IPS-18c (cell line): ENCODE results near the gene EXOC2.

ENCODE experiments used
- H3K4me3 ChIP-seq: 2 replicates; pipeline ENCODE4 v1.7.0; 2013; ENCODE audit warnings: low read depth, mild to moderate bottlenecking, low read length, moderate library complexity; ENCODE audit not compliant: insufficient read depth
- H3K9me3 ChIP-seq: one replicate; pipeline ENCODE4 v1.6.1; 2013; ENCODE audit warnings: mild to moderate bottlenecking, low read length, moderate library complexity; ENCODE audit not compliant: control insufficient read depth, insufficient read depth

The EXOC2 gene

DNA sequence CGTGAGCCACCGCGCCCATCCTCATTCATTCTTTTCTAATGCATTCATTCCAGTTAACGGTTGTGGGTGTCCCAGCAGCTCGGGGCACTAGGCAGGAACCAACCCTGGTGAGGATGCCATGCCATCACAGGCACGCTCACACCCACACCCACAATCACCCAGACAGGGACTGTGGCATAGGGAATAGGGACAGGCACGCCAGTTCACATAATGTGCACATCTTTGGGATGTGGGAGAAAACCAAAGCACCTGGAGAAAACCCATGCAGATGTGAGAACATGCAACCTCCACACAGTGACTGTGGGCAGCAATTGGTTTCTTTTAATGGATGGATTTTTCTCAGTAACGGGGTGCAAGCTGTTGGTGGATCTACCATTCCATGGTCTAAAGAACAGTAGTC lies 237.1 kb downstream of the EXOC2 start:
- no peaks in the 10 kb centered on the region for H3K9me3 ChIP-seq
- no peak overlapping the region for H3K4me3 ChIP-seq

DNA sequence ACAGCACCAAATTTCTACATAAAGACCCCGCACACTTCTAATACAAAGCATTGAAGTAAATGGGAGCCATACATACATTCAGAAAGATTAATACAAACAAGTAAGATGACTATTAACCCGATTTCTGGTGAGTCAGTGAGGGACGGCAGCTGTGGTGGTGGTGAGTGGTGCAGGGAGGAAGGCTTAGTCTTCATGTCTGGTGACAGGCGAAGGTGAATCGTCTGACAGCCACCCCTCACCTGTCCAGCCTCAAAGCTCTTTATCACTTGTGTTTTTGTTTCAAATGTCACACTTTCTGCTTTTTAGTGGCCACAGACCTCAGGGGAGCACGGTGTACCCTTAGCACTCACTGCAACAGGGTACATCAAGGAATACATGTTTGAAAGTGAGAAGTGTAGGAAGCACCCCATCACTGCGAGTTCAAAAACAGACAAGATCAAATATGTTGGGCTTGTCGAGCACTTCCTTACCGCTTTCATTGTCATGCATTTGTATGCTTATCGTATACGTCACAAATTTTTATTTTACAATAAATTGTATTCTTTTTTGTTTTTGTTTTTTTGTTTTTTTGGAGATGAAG lies 237.8 kb downstream of the EXOC2 start:
- Histone ChIP-seq H3K4me3 (no peak overlapping the region), H3K9me3 (no peaks in the 10 kb centered on the region)

DNA sequence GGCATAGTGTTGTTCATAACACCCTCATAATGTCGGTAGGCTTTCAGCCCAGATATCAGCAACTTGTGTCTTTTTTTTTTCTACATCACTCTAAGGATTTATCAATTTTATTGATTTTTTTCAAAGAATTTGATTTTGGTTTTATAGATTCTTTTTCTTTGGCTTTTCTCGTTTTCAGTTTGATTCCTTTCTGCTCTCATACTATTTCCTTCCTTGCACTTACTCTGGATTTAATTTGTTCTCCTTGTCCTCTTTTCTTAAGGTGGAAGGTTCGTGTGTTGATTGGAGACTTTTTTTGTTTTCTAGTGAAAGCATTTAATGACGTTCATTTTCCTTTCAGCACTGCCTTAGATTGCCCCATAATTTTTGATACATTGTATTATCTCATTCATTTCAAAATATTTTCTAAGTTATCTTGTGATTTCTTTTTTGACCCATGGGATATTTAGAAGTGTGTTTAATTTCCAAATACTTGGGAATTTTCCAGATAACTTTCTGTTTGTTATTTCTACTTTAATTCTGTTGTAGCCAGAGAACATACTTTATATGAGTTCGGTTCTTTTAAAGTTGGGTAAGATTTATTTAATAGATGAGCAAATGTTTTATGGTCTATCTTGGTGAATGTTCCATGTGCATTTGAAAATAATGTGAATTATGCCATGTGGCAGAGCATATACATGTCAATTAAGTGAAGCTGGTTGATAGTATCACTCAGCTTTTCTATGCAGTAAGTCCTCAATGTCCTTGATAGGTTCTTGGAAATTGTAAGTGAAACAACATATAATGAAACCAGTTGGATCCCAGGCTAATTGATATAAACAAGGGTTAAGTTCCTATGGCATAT lies 238.6 kb downstream of the EXOC2 start:
- H3K4me3 ChIP-seq, result no peak overlapping the region
- H3K9me3 ChIP-seq, result peaks cover 3% of the 10 kb centered on the region

GRCh38 chr6:453152-453551 lies 239.8 kb downstream of the EXOC2 start:
- Histone ChIP-seq H3K4me3 (no peak overlapping the region), H3K9me3 (peaks cover 4% of the 10 kb centered on the region)

- Histone ChIP-seq H3K9me3 (peaks cover 4% of the 10 kb centered on the region), H3K4me3 (no peak overlapping the region)
Observed at GRCh38 chr6:452301-453067, 240.5 kb downstream of the EXOC2 start.

GRCh38 chr6:451847-452246 lies 241.1 kb downstream of the EXOC2 start:
- Histone ChIP-seq H3K4me3 (no peak overlapping the region), H3K9me3 (peaks cover 4% of the 10 kb centered on the region)

DNA sequence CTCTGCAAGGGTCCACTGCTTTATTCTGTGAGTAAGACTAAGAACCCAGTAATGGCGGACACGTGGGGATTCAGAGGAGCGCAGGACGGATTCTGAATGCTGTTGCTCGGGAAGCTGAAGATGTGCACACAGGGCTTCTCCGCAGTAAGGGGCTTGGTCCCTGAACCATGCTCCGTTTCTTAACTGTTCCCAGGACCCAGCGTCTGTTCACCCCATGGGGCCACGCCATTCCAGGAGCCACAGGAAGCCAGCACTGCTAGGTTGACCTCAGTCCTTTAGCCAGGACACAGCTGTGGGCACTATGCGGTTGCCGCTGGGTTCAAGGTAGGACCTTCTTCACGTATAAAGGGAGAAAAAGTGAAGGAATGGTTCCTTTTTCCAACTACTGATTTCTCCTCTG lies 241.6 kb downstream of the EXOC2 start:
- no peak overlapping the region for H3K4me3 ChIP-seq
- peaks cover 4% of the 10 kb centered on the region for H3K9me3 ChIP-seq

DNA sequence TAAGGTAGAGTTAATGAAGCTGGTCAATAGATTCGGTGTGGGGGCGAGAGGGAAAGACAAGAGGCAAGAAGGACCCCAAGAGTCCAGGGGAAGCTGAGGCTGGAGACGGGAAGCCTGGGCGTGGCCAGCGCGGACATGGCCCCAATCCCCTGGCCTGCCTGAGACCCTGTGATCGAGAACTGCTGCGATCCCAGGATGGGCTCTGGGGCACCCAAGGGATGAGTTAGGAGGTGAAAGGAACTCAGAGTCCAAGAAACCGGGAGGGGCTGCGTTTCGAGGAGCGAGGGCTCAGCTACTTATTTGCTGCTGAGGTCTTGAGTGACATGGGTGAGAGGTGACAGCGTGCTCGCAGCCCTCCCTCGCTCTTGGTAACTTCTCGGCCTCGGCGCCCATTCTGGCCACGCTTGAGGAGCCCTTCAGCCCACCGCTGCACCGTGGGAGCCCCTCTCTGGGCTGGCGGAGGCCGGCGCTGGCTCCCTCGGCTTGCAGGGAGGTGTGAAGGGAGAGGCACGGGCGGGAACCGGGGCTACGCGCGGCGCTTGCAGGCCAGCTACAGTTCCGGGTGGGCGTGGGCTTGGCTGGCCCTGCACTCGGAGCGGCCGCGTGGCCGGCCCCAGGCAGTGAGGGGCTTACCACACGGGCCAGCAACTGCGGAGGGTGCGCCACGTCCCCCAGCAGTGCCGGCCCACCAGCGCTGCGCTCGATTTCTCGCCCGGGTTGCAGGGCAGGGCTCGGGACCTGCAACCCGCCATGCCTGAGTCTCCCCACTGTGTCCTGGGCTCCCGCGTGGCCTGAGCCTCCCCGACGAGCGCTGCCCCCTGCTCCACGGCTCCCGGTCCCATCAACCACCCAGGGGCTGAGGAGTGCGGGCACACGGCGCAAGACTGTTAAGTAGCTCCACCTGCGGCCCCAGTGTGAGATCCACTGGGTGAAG lies 243.2 kb downstream of the EXOC2 start:
- Histone ChIP-seq H3K4me3 (no peak overlapping the region), H3K9me3 (peaks cover 4% of the 10 kb centered on the region)

DNA sequence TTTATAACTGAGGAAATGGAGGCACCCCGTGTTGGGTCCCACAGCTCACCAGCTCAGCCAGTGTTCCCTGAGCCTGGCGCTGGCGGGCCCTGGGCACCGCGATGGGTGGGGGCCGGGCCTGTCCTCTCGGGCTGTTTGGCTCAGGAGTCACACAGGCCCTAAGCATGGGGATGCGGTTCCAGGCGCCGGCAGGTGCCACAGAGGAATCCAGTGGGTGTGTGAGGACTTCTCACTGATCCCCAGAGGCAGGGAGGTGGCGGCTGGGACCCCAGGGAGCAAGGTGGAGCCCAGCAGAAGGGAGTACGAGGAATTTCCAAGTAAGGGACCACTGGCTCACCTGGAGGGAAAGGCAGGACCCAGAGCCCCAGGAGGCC lies 243.9 kb downstream of the EXOC2 start:
- H3K4me3 ChIP-seq, result no peak overlapping the region
- H3K9me3 ChIP-seq, result peaks cover 4% of the 10 kb centered on the region

- H3K4me3 ChIP-seq, result no peak overlapping the region
- H3K9me3 ChIP-seq, result peaks cover 4% of the 10 kb centered on the region
Observed at GRCh38 chr6:448296-449056, 244.5 kb downstream of the EXOC2 start.

GRCh38 chr6:447381-448165 lies 245.4 kb downstream of the EXOC2 start:
- Histone ChIP-seq H3K4me3 (no peak overlapping the region), H3K9me3 (peaks cover 4% of the 10 kb centered on the region)

DNA sequence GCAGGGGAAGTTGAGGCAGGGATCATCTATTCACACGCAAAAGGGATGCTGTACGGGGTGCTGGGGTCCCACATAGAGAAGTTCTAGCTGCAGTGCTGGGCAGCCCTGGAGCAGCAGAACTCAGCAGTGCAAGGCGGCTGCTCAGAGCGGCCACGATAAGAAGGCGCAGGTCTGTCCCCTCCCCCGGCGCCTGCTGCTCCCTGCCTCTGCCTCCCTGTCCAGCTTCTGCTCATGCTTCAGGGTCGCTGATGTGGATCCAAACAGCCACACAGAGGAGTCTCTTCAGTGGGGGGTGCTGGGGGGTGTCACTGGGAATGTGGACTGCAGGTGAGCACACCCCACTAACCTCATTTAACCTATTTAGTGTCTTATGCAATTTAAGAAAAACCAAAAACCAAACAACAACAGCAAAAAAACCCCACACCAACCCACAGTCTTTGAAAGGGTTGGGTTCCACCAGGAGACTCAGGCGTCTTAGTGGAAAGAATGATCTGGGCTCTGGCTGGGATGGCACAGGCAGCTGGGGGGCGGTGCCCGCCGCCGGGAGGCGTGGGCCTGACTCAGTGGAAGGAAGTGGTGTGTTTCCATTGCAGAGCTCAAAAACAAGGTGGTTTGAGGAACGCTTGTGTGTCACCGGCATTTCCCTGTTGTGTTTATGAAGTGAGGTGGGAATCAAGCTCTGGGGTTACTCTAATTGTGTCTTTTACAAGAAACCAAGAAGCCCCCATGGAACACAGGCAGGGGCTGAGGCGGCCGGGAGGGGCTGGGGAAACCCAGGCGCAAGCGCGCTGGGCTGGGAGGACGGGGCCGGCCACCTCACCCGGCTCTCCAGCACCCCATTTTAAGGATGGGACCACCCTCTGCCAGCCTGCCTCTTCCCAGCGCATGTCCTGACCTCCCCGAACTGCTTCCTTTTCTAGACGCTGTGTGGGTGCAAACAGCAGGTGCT lies 246.2 kb downstream of the EXOC2 start:
- peaks cover 4% of the 10 kb centered on the region for H3K9me3 ChIP-seq
- no peak overlapping the region for H3K4me3 ChIP-seq

GRCh38 chr6:445571-446417 lies 247.1 kb downstream of the EXOC2 start:
- H3K4me3 ChIP-seq, result no peak overlapping the region

GRCh38 chr6:444653-445275 lies 248.2 kb downstream of the EXOC2 start:
- H3K9me3 ChIP-seq, result peaks cover 4% of the 10 kb centered on the region
- no peak overlapping the region for H3K4me3 ChIP-seq

More at GRCh38 chr6:445571-446417, 247.1 kb downstream of the EXOC2 start:
- H3K9me3 ChIP-seq, result peaks cover 4% of the 10 kb centered on the region
